ENCODE measurements around the gene CASKIN2.

GRCh38 chr17:75457047-75457654 is 58.2 kb downstream of the CASKIN2 start:
- TF ChIP-seq CTCF (IDR thresholded peaks at IDR 0.05) (no peak), POLR2A (IDR thresholded peaks at IDR 0.05) (no peak)

Measured in heart left ventricle (tissue), 13 donors.